PC-9 (cell line): ENCODE data around the gene UGGT2. TPM values are rescaled to one million over a fixed set of nuclear protein-coding genes. Genes with fewer than 3 reads are reported as not detected.

Source experiments
- BruUV-seq: library from RNA; stranded (reverse); fragments of 400-500 nt; replicated peaks from 2 replicates; lab custom pipeline; 2021; lab: Mats Ljungman, UMichigan
- CTCF ChIA-PET: fragments of 300-600 bp; sonication (Branson Sonifier 250); formaldehyde crosslinking; loops from one replicate; lab custom pipeline; 2022; ENCODE audit warnings: antibody characterized with exemption; lab: Charles Lee
- POLR2A ChIA-PET: fragments of 300-600 bp; sonication (Branson Sonifier 250); formaldehyde crosslinking; loops from one replicate; lab custom pipeline; 2022; ENCODE audit warnings: antibody characterized with exemption; ENCODE audit not compliant: unreplicated experiment; lab: Charles Lee
- DNase-seq, 2 experiments: peaks; one replicate each; pipeline versions ENCODE4 v3.0.0 to v3.0.0-alpha.2; 2015 to 2022; ENCODE audit warnings: mixed read lengths in 1 of 2
- H2AFZ ChIP-seq: fragments of 200-600 bp; sonication (generic); 2 replicates; pipeline ENCODE4 v1.8.1; 2017; ENCODE audit warnings: antibody characterized with exemption
- H3F3A ChIP-seq: fragments of 200-600 bp; sonication (generic); 2 replicates; pipeline ENCODE4 v1.8.1; 2017; ENCODE audit warnings: antibody characterized with exemption, mild to moderate bottlenecking, low read depth; ENCODE audit not compliant: insufficient read depth
- H3K27ac ChIP-seq: fragments of 200-600 bp; sonication (generic); 2 replicates; pipeline ENCODE4 v1.6.1; 2016; ENCODE audit warnings: mixed run types
- H3K27me3 ChIP-seq: fragments of 200-600 bp; sonication (generic); 2 replicates; pipeline ENCODE4 v1.6.1; 2016; ENCODE audit warnings: low read depth, mixed run types; ENCODE audit not compliant: insufficient read depth
- H3K36me3 ChIP-seq: fragments of 200-600 bp; sonication (generic); 2 replicates; pipeline ENCODE4 v1.6.1; 2016; ENCODE audit warnings: low read depth, mixed run types
- H3K4me1 ChIP-seq: fragments of 200-600 bp; sonication (generic); replicated peaks from 2 replicates; pipeline ENCODE4 v1.6.1; 2016; ENCODE audit warnings: mixed run types; ENCODE audit not compliant: insufficient read depth
- H3K4me2 ChIP-seq: fragments of 200-600 bp; sonication (generic); 2 replicates; pipeline ENCODE4 v1.6.1; 2017; ENCODE audit warnings: mixed run types
- H3K4me3 ChIP-seq: fragments of 200-600 bp; sonication (generic); 2 replicates; pipeline ENCODE4 v1.6.1; 2016; ENCODE audit warnings: mixed run types
- H3K79me2 ChIP-seq: fragments of 200-600 bp; sonication (generic); 2 replicates; pipeline ENCODE4 v1.6.1; 2017; ENCODE audit warnings: low read depth, mixed run types
- H3K9me2 ChIP-seq: fragments of 200-600 bp; sonication (generic); 2 replicates; pipeline ENCODE4 v1.8.1; 2017; ENCODE audit warnings: mild to moderate bottlenecking; ENCODE audit not compliant: insufficient read depth
- H3K9me3 ChIP-seq: fragments of 200-600 bp; sonication (generic); 2 replicates; pipeline ENCODE4 v1.8.1; 2016; ENCODE audit warnings: low read depth; ENCODE audit not compliant: insufficient read depth
- H4K20me1 ChIP-seq: fragments of 200-600 bp; sonication (generic); 2 replicates; pipeline ENCODE4 v1.8.1; 2017; ENCODE audit not compliant: insufficient read depth
- EZH2 ChIP-seq: fragments of 200-600 bp; sonication (generic); IDR thresholded peaks from 2 replicates; pipeline ENCODE4 v1.8.0; 2017; ENCODE audit warnings: antibody characterized with exemption, low read depth
- intact Hi-C: fragments of 100-400 bp; cut with micrococcal nuclease; formaldehyde crosslinking; loops from one replicate; pipeline ENCODE4 v1.10.0; 2022; ENCODE audit not compliant: unreplicated experiment
- total RNA-seq: library from RNA; stranded (reverse); gene quantifications from 2 replicates; pipeline ENCODE4 v1.2.3, GENCODE V29; 2021
- TF ChIP-seq, protein P1 (sequence below): fragments of 200-600 bp; sonication (generic); conservative IDR thresholded peaks from 2 replicates; pipeline ENCODE4 v1.6.1; 2017; ENCODE audit warnings: mixed run types, antibody characterized with exemption, mild to moderate bottlenecking, moderate library complexity

Gene UGGT2
- total RNA-seq, 1 experiment from 2014 or later = 27.5 TPM

DNA sequence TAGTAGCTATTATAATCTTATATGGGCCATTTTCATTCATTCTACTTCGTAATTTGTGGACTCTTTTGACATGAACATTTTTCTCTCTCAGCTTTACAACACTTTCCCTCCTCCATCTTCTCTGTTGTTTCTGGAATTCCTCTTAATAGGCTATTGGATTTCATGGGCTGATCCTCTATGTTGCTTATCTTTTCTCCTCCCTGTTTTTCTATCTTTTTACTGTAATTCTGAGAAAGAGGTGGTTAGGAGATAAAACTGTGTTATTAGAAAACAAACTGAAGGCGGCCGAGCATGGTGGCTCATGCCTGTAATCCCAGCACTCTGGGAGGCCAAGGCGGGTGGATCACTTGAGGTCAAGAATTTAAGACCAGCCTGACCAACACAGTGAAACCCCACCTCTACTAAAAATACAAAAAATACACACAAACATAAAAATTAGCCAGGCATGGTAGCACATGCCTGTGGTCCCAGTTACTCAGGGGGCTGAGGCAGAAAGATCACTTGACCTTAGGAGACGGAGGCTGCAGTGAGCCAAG, 188.1 kb downstream of the UGGT2 start:
- TF ChIP-seq, protein P1, sequence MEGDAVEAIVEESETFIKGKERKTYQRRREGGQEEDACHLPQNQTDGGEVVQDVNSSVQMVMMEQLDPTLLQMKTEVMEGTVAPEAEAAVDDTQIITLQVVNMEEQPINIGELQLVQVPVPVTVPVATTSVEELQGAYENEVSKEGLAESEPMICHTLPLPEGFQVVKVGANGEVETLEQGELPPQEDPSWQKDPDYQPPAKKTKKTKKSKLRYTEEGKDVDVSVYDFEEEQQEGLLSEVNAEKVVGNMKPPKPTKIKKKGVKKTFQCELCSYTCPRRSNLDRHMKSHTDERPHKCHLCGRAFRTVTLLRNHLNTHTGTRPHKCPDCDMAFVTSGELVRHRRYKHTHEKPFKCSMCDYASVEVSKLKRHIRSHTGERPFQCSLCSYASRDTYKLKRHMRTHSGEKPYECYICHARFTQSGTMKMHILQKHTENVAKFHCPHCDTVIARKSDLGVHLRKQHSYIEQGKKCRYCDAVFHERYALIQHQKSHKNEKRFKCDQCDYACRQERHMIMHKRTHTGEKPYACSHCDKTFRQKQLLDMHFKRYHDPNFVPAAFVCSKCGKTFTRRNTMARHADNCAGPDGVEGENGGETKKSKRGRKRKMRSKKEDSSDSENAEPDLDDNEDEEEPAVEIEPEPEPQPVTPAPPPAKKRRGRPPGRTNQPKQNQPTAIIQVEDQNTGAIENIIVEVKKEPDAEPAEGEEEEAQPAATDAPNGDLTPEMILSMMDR = no peak
- no peak for TF ChIP-seq EZH2
- Histone ChIP-seq H3K9me3 (no peaks in the 10 kb centered on the region), H3F3A (no peaks in the 10 kb centered on the region), H2AFZ (no peak overlapping the region), H3K4me2 (no peak overlapping the region), H3K79me2 (no peaks in the 10 kb centered on the region), H3K4me1 (no peaks in the 10 kb centered on the region), H3K36me3 (no peaks in the 10 kb centered on the region; the same call in 1 of the 2 replicates), H3K4me3 (no peak overlapping the region), H4K20me1 (no peaks in the 10 kb centered on the region), H3K27ac (no peak overlapping the region), H3K27me3 (no peaks in the 10 kb centered on the region), H3K9me2 (no peaks in the 10 kb centered on the region)
- ChIA-PET CTCF (no interaction called here), POLR2A (no interaction called here)
- intact Hi-C loops = no loop called here
- no peak for DNase-seq
- no TSS peak for BruUV-seq

DNA sequence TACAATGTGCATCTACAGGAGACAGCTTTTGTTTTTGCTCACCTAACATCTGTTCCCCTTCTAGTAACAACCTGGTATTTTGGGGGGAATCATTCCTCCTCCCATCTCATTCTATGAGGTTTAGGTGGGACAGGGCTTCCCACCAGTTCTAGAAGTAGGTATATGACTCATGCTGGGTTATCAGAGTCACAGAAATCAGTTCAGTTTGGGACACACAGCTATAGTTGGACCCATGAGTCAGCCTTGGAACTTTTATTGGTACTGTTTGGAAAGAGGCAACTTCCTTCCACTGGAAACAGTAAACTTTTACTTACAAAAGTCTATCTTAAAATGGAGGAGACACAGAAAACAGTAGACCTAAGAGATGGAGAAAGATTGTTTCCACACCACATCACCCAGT, 190.8 kb downstream of the UGGT2 start:
- H3K27ac ChIP-seq = no peak overlapping the region
- H3K4me2 ChIP-seq = no peak overlapping the region
- H3K27me3 ChIP-seq = no peaks in the 10 kb centered on the region
- H3K9me2 ChIP-seq = no peaks in the 10 kb centered on the region
- H4K20me1 ChIP-seq = no peaks in the 10 kb centered on the region
- H3K9me3 ChIP-seq = no peaks in the 10 kb centered on the region
- no peaks in the 10 kb centered on the region for H3F3A ChIP-seq
- H3K36me3 ChIP-seq = no peaks in the 10 kb centered on the region; the same call in 1 of the 2 replicates
- CTCF ChIA-PET = no interaction called here
- intact Hi-C loops = no loop called here
- TF ChIP-seq EZH2 = no peak
- TF ChIP-seq, protein P1 = no peak
- no peaks in the 10 kb centered on the region for H3K4me1 ChIP-seq
- no TSS peak for BruUV-seq
- DNase-seq = no peak
- H3K79me2 ChIP-seq = no peaks in the 10 kb centered on the region
- H2AFZ ChIP-seq = no peak overlapping the region
- no peak overlapping the region for H3K4me3 ChIP-seq
- POLR2A ChIA-PET = no interaction called here

DNA sequence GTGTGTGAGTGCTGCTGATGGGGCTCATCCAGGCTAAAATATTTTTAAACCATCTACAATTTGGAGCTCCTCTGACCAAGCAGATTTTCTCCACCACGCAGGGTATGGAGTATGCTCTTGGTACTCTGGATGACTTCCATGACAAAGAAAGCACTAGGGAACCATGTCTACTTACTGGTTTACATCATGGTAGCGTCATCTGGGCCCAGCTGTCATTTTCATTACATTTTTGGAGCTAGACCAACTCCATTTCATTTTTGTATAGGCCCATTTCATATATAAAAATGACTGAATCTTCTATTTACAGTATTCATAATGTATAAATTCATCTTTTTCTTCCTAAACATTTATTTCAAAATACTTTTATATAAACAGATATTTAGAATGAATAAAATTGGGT, 191.9 kb downstream of the UGGT2 start:
- TF ChIP-seq EZH2 = no peak
- TF ChIP-seq, protein P1 = no peak
- POLR2A ChIA-PET = no interaction called here

More for the DNA sequence above, 191.9 kb downstream of the UGGT2 start:
- no peaks in the 10 kb centered on the region for H3F3A ChIP-seq
- CTCF ChIA-PET = no interaction called here
- no peak overlapping the region for H2AFZ ChIP-seq
- no peaks in the 10 kb centered on the region for H4K20me1 ChIP-seq
- no peaks in the 10 kb centered on the region for H3K9me3 ChIP-seq
- H3K27ac ChIP-seq = no peak overlapping the region
- no peaks in the 10 kb centered on the region for H3K27me3 ChIP-seq
- no peak overlapping the region for H3K4me3 ChIP-seq
- DNase-seq = no peak
- no peaks in the 10 kb centered on the region for H3K9me2 ChIP-seq
- no TSS peak for BruUV-seq
- no peak overlapping the region for H3K4me2 ChIP-seq
- H3K79me2 ChIP-seq = no peaks in the 10 kb centered on the region
- no peaks in the 10 kb centered on the region for H3K4me1 ChIP-seq
- H3K36me3 ChIP-seq = no peaks in the 10 kb centered on the region; the same call in 1 of the 2 replicates
- intact Hi-C loops = no loop called here
